ENCODE data around the gene ARMC10.

GRCh38 chr7:103113164-103113563, 38.2 kb downstream of the ARMC10 start:
- TF ChIP-seq CTCF (conservative IDR thresholded peaks at IDR 0.05) (no peak), EZH2 (IDR thresholded peaks at IDR 0.05; ENCODE audit: low read depth) (no peak)
